Omental fat pad (tissue), 4 donors: ENCODE data around the gene FANCD2. TPM values are rescaled to one million over a fixed set of nuclear protein-coding genes. Genes with fewer than 3 reads are reported as not detected.
"Not testable (repeated sequence)": the region's sequence is repeated elsewhere in the genome, so short reads cannot be mapped to it uniquely, and the experiment has no call there.

Source experiments
- ATAC-seq: fragments of 150-250 bp; one replicate; pipeline ENCODE4 v1.9.1; 2016; ENCODE audit warnings: mild to moderate bottlenecking, moderate library complexity; ENCODE audit not compliant: low FRiP score
- DNase-seq: peaks from one replicate; pipeline ENCODE4 v3.0.0-alpha.2; 2019; ENCODE audit warnings: low spot score
- CTCF ChIP-seq, 3 donors: fragments of 450-650 bp; IDR thresholded peaks; one replicate each; pipeline ENCODE4 v1.5.1; 2016 to 2017; ENCODE audit warnings: antibody characterized with exemption in 3 of 3, mild to moderate bottlenecking in 3 of 3, moderate library complexity in 2 of 3
- total RNA-seq, 4 donors: library from RNA; depleted of rRNA; stranded (reverse); fragments of >200 nt; gene quantifications; one replicate each; pipeline ENCODE4 v1.1.0, GENCODE V29; 2016

FANCD2 gene
- total RNA-seq, 4 donors from 2014 or later, result 1.7 to 3.5 (median 3.3) TPM

- DNase-seq (no peak), ATAC-seq (no peak)
Measured at GRCh38 chr3:10025205-10026083, 793 bp upstream of the FANCD2 start.

GRCh38 chr3:10041034-10041433 is 14.8 kb downstream of the FANCD2 start:
- DNase-seq (no peak), ATAC-seq (no peak)
- TF ChIP-seq CTCF (IDR thresholded peaks at IDR 0.05), result no peak

More at GRCh38 chr3:10025205-10026083, 793 bp upstream of the FANCD2 start:
- TF ChIP-seq CTCF (IDR thresholded peaks at IDR 0.05), result no peak

GRCh38 chr3:10047876-10048275 is 21.6 kb downstream of the FANCD2 start:
- ATAC-seq (no peak), DNase-seq (no peak)
- TF ChIP-seq CTCF (IDR thresholded peaks at IDR 0.05), result no peak

GRCh38 chr3:10053054-10053453 is 26.8 kb downstream of the FANCD2 start:
- DNase-seq, ATAC-seq: not testable (repeated sequence)

GRCh38 chr3:10055097-10055496 is 28.9 kb downstream of the FANCD2 start:
- no peak for TF ChIP-seq CTCF (IDR thresholded peaks at IDR 0.05)
- no peak for DNase-seq

GRCh38 chr3:10070077-10070476 is 43.8 kb downstream of the FANCD2 start:
- not testable (repeated sequence) for ATAC-seq, DNase-seq

More at GRCh38 chr3:10055097-10055496, 28.9 kb downstream of the FANCD2 start:
- ATAC-seq, result no peak

- TF ChIP-seq CTCF (IDR thresholded peaks at IDR 0.05), result no peak
- ATAC-seq, result no peak
- DNase-seq, result no peak
Measured at GRCh38 chr3:10074666-10075065, 48.4 kb downstream of the FANCD2 start.

GRCh38 chr3:10081871-10082270 is 55.6 kb downstream of the FANCD2 start:
- TF ChIP-seq CTCF (IDR thresholded peaks at IDR 0.05), result no peak
- ATAC-seq, result no peak
- DNase-seq, result no peak
